ENCODE results near the gene PFKFB2.

Gene PFKFB2

DNA sequence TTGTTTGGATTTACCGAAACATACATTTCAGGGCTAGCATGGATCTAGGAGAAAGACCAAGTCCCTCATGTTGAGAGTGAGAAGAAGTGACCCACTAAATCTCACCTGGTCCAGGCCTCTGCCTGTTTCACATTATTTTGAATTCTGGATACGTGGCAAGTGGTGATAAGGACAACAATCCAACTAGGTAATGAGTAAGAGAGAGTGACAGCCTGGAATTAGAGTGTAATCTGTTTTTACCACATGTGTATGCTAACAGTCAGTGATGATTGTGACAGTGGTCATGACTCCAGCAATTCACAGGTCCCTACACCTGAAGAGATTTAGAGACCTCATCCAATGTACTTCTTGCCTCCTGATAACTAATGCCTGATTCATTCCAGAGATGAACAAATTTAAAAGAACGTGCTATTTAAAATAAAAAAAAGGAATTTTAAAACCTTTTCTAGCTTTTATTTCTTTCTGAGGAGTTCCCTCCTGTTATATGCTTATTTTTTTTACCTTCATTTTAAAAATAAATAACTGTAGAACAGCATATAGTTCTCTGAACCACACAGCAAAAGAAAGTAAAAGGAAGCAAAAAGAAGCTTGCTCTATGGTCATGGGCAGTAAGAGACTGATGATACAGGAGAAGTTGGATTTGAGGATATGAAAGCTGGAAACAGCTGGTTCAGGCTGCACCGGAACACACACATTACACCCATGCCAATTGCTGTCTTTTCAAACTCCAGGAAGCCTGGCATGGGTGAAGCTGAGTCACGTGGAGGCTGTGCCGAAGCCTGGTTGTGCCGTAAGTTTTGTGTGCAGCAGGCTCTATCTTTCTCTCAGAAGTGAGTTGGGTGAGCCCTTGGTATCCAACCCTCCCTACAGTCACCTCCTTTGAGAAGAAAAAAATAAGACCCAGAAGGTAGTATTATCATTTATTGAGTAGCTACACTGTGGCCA is 35.2 kb upstream of the PFKFB2 start:
- DNase-seq (ENCODE audit: insufficient read length, low spot score) (no peak), FAIRE-seq (no peak)

DNA sequence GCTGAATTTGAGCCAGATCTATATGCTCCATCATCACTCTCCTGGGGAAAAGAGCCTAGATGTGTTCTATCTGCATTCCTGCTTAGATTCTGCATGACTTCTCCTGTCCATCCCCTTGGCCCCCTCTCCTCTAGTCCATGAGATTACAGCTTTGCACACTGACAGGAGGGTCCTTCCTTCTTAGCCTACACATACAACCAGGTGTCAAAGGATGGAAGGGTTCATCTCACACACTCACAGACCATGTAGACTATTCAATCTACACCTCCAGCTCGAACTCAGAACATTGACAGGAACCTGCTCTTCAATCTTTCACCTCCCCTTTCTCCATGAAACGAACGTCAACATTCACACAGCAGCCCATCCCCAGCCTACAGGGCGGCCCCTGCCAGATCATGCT is 34.4 kb upstream of the PFKFB2 start:
- no peak for FAIRE-seq
- TF ChIP-seq CTCF (IDR thresholded peaks at IDR 0.05; ENCODE audit: insufficient read depth, missing control alignments): no peak
- no peak for DNase-seq (ENCODE audit: insufficient read length, low spot score)

More for the DNA sequence above, 35.2 kb upstream of the PFKFB2 start:
- no peak for TF ChIP-seq CTCF (IDR thresholded peaks at IDR 0.05; ENCODE audit: insufficient read depth, missing control alignments)

DNA sequence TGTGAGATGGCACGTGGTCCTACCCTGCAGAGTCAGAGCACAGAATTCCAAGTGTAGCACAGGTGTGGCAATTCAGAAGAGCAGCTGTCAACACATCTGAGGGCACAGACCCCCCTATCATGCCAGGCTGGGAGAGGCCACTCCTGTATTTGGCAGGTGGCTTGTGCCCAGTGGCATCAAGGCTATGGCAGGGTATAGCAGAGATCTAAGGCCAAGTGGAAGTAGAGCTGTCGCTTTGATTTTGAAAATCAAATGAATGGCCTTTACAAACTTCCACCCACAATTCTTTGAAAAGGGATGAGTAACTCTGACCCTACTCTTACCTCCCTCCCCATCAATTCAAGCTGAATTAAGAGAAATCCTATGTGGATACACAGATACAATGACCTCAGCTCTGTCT is 33.9 kb upstream of the PFKFB2 start:
- FAIRE-seq (no peak), DNase-seq (ENCODE audit: insufficient read length, low spot score) (no peak)
- no peak for TF ChIP-seq CTCF (IDR thresholded peaks at IDR 0.05; ENCODE audit: insufficient read depth, missing control alignments)

DNA sequence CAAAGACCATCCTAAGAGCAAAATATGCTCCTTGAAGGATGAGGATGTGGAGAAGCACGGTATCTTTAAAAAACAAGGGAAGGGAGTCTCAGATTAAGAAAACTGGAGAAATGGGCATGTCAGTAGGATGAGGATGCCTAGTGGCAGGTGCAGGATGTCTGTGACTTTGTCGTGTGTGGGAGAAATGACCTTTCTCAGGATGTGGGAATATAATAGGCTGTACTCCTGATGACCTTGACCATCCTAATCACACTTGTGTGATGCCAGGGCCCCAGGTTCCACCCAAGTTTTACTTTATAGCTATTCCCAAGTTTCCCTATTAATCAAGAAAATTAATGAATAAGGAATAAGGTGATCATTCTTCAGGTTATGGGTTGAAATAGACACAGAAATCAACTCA is 33.4 kb upstream of the PFKFB2 start:
- DNase-seq (ENCODE audit: insufficient read length, low spot score) (no peak), FAIRE-seq (no peak)
- no peak for TF ChIP-seq CTCF (IDR thresholded peaks at IDR 0.05; ENCODE audit: insufficient read depth, missing control alignments)

DNA sequence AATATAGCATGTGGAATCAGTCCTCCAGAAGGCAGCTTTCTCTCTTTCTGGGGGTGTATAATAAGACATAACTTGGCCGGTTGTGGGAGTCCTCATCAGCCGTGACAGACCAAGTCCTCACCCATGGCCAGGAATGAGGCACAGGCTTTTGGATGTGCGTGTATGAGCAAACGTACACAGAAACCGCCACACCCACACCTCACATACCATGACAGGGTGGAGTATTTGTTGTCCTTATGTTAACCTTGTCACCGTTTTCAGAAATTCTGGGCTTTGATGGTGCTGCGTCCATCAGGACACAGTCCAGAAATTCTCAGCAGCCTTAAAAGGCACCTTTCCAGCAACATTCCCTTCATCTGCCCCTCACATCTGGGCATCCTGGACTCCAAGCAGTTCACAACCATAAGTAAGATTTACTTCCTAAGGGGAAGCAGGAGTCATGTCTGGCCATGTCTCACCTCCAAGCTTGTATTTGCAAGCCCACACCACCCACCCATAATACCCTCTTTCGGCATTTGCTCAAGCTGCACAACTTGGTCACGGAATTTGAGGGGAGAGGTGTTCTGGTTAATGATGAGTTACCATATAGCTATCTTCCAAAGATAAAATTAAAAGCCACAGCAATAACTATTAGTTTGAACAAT is 32.9 kb upstream of the PFKFB2 start:
- FAIRE-seq: no peak
- TF ChIP-seq CTCF (IDR thresholded peaks at IDR 0.05; ENCODE audit: insufficient read depth, missing control alignments): no peak
- DNase-seq (ENCODE audit: insufficient read length, low spot score): no peak

DNA sequence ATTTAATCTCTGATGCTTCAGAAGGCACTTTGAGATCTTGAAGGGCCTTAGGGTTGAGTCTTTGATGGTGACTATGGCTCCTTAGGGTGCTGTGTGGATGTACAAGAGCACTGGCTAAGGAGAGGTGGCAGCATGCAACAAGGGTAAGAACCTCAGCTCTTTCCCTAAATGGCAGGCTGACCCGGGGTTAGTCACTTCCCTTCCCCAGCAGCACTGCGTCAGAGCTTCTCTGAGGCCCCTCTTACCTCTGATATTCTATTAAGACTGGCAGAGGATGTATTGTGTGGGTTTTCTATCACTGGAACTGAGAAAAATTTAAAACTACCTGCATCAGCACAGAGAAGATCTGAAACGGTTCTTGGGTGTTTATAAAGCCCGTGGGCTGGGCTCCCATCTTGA is 32.4 kb upstream of the PFKFB2 start:
- FAIRE-seq: no peak
- TF ChIP-seq CTCF (IDR thresholded peaks at IDR 0.05; ENCODE audit: insufficient read depth, missing control alignments): no peak
- DNase-seq (ENCODE audit: insufficient read length, low spot score): no peak
